ENCODE data around the gene KCTD16.

KCTD16 gene

GRCh38 chr5:144365885-144366284, 195.2 kb downstream of the KCTD16 start:
- Mint-ChIP-seq H3K27ac (no peak overlapping the region), H3K4me1 (no peaks in the 10 kb centered on the region), H3K27me3 (no peaks in the 10 kb centered on the region), H3K9me3 (peaks cover 0 to 6% of the 10 kb centered on the region in 2 donors), H3K4me3 (no peak overlapping the region)
- ATAC-seq = no peak
- DNase-seq = no peak

GRCh38 chr5:144367991-144368390, 197.3 kb downstream of the KCTD16 start:
- Mint-ChIP-seq H3K27ac (no peak overlapping the region), H3K4me3 (no peak overlapping the region), H3K27me3 (no peaks in the 10 kb centered on the region), H3K9me3 (peaks cover 0 to 6% of the 10 kb centered on the region in 2 donors), H3K4me1 (no peaks in the 10 kb centered on the region)
- ATAC-seq = no peak
- no peak for DNase-seq

DNA sequence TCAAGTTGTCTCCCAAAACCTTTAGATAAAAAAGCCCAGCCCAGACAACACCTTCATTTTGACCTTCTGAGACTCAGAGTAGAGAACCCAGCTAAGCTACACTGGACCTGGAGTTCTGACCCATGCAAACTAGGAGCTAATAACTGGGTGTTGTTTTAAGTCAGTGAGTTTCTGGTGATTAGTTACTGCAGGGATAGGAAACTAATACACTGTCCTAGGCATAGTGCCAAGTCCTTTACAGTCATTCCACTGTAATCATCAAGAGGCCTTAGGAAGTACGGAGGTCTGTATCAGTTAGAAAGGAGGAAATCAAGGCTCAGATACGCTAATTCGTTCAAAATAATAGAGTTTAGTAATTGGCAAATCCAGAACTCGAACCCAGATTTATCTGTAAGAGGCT, 197.9 kb downstream of the KCTD16 start:
- ATAC-seq = no peak
- Mint-ChIP-seq H3K9me3 (peaks cover 0 to 6% of the 10 kb centered on the region in 2 donors), H3K27ac (no peak overlapping the region), H3K4me1 (no peaks in the 10 kb centered on the region), H3K27me3 (no peaks in the 10 kb centered on the region), H3K4me3 (no peak overlapping the region)
- no peak for DNase-seq

GRCh38 chr5:144369006-144369405, 198.3 kb downstream of the KCTD16 start:
- no peak for DNase-seq
- no peak for ATAC-seq
- H3K4me1 Mint-ChIP-seq = no peaks in the 10 kb centered on the region
- no peaks in the 10 kb centered on the region for H3K27me3 Mint-ChIP-seq
- no peak overlapping the region for H3K4me3 Mint-ChIP-seq
- no peak overlapping the region for H3K27ac Mint-ChIP-seq
- H3K9me3 Mint-ChIP-seq = peaks cover 0 to 6% of the 10 kb centered on the region in 2 donors

GRCh38 chr5:144370273-144370672, 199.6 kb downstream of the KCTD16 start:
- Mint-ChIP-seq H3K27me3 (no peaks in the 10 kb centered on the region), H3K9me3 (peaks cover 0 to 6% of the 10 kb centered on the region in 2 donors), H3K4me1 (no peaks in the 10 kb centered on the region), H3K4me3 (no peak overlapping the region), H3K27ac (no peak overlapping the region)
- no peak for ATAC-seq
- no peak for DNase-seq

DNA sequence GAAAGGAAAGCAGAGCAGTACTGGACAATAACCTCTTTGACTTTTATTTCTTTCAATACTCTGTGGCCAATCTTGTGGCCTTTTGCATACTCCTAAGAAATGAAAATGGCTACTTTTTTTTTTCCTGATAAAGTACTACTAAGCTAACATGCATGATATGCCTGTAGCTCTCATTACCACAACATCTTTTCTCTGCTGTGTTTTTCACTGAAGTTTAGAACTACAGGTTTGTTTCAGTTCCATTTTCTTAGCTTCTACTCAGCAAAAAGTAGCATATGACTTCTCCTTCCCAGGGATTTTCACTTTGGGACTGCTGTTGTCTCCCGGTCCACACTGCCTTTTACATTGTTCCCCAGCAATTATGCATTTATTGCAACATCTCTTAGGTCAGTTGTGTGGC, 204.0 kb downstream of the KCTD16 start:
- DNase-seq = no peak
- Mint-ChIP-seq H3K27ac (no peak overlapping the region), H3K4me3 (no peak overlapping the region), H3K9me3 (peaks cover 0 to 15% of the 10 kb centered on the region in 2 donors), H3K4me1 (no peaks in the 10 kb centered on the region), H3K27me3 (no peaks in the 10 kb centered on the region)
- no peak for ATAC-seq

DNA sequence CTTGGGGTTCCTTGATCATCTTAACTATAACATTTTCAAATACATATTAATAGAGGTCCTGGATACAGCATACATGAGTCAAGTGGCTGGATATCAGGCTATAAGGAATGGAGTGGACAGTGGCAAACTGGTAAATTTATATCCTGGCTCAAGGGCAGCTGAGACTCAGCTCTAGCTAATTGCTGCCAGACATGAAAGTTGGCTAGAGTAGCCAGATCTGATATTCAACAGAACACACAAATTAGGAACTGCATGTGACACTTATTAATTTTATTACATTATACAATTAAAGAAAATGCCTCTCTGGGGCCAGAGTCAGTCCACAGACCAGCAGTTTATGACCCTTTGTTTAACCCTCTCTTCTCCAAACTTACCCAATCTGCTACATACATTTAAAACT, 206.5 kb downstream of the KCTD16 start:
- ATAC-seq = no peak
- H3K27me3 Mint-ChIP-seq = no peaks in the 10 kb centered on the region
- H3K9me3 Mint-ChIP-seq = peaks cover 16 to 23% of the 10 kb centered on the region in 2 donors
- H3K4me1 Mint-ChIP-seq = no peaks in the 10 kb centered on the region
- no peak overlapping the region for H3K27ac Mint-ChIP-seq
- no peak overlapping the region for H3K4me3 Mint-ChIP-seq
- no peak for DNase-seq

DNA sequence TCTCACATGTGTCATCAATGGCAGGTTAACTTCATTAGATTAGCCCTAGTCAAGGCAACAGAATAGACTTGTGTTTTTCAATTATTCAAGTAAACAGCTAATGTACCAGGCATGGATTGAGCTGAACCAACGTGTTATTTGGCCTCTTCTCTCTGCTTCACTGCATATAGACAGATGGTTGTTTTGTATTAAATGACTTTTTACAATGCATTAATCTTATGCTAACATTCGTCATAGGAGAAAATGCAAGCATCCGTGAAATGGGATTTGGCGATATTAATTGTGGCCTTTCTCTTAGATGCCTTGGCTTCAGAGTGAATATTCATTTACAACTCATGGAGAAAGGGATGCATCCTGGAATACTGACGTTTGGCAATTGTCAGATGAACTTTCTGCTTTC, 208.0 kb downstream of the KCTD16 start:
- no peaks in the 10 kb centered on the region for H3K27me3 Mint-ChIP-seq
- H3K4me1 Mint-ChIP-seq = no peaks in the 10 kb centered on the region
- ATAC-seq = no peak
- H3K4me3 Mint-ChIP-seq = no peak overlapping the region
- DNase-seq = no peak
- no peak overlapping the region for H3K27ac Mint-ChIP-seq
- peaks cover 23 to 26% of the 10 kb centered on the region in 2 donors for H3K9me3 Mint-ChIP-seq

GRCh38 chr5:144385597-144385996, 214.9 kb downstream of the KCTD16 start:
- Mint-ChIP-seq H3K27me3 (no peaks in the 10 kb centered on the region), H3K9me3 (peaks cover 8 to 21% of the 10 kb centered on the region in 2 donors), H3K27ac (no peak overlapping the region), H3K4me3 (no peak overlapping the region), H3K4me1 (no peaks in the 10 kb centered on the region)
- ATAC-seq = no peak
- no peak for DNase-seq

GRCh38 chr5:144386315-144386714, 215.6 kb downstream of the KCTD16 start:
- no peaks in the 10 kb centered on the region for H3K27me3 Mint-ChIP-seq
- no peaks in the 10 kb centered on the region for H3K4me1 Mint-ChIP-seq
- peaks cover under 1 to 14% of the 10 kb centered on the region in 2 donors for H3K9me3 Mint-ChIP-seq
- no peak for ATAC-seq
- no peak overlapping the region for H3K27ac Mint-ChIP-seq
- H3K4me3 Mint-ChIP-seq = no peak overlapping the region
- DNase-seq = no peak

DNA sequence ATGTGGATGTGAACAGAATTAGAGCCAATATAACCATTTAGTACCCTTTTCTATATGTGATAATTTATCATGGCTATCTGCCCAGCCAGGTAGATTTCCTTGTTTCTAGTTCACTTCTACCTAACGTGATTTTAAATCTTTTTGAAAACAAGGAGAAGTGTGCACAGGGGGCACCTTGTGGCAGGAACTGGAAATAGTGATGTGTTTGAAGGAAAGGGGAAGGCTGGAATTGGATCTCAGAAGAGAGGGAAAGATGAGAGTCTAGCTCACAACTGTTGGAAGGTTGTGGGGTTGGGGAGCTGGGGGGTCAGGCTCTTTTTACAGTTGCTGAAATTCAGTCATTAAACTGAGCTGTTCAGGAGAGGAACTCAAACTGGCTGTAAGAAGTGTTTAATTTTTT, 219.5 kb downstream of the KCTD16 start:
- Mint-ChIP-seq H3K27ac (no peak overlapping the region), H3K4me3 (no peak overlapping the region), H3K27me3 (no peaks in the 10 kb centered on the region), H3K9me3 (peaks cover 0 to 4% of the 10 kb centered on the region in 2 donors), H3K4me1 (no peaks in the 10 kb centered on the region)
- ATAC-seq = no peak
- no peak for DNase-seq

GRCh38 chr5:144391044-144391443, 220.4 kb downstream of the KCTD16 start:
- DNase-seq = no peak
- Mint-ChIP-seq H3K4me1 (no peaks in the 10 kb centered on the region), H3K9me3 (peaks cover 0 to 4% of the 10 kb centered on the region in 2 donors), H3K4me3 (no peak overlapping the region), H3K27ac (no peak overlapping the region), H3K27me3 (no peaks in the 10 kb centered on the region)
- ATAC-seq = no peak

GRCh38 chr5:144393641-144394435, 223.2 kb downstream of the KCTD16 start:
- no peak overlapping the region for H3K27ac Mint-ChIP-seq
- DNase-seq (no peak), ATAC-seq (no peak)
- no peaks in the 10 kb centered on the region for H3K27me3 Mint-ChIP-seq
- no peaks in the 10 kb centered on the region for H3K4me1 Mint-ChIP-seq
- no peak overlapping the region for H3K4me3 Mint-ChIP-seq
- peaks cover 0 to 4% of the 10 kb centered on the region in 2 donors for H3K9me3 Mint-ChIP-seq

GRCh38 chr5:144395704-144396103, 225.0 kb downstream of the KCTD16 start:
- H3K4me1 Mint-ChIP-seq = no peaks in the 10 kb centered on the region
- no peak overlapping the region for H3K4me3 Mint-ChIP-seq
- H3K9me3 Mint-ChIP-seq = peaks cover 0 to 4% of the 10 kb centered on the region in 2 donors
- DNase-seq (no peak), ATAC-seq (no peak)
- no peak overlapping the region for H3K27ac Mint-ChIP-seq
- H3K27me3 Mint-ChIP-seq = no peaks in the 10 kb centered on the region

GRCh38 chr5:144403058-144403457, 232.4 kb downstream of the KCTD16 start:
- Mint-ChIP-seq H3K27ac (no peak overlapping the region), H3K4me3 (no peak overlapping the region), H3K27me3 (no peaks in the 10 kb centered on the region), H3K4me1 (no peaks in the 10 kb centered on the region), H3K9me3 (no peaks in the 10 kb centered on the region)
- DNase-seq (no peak), ATAC-seq (no peak)

GRCh38 chr5:144403817-144404420, 233.2 kb downstream of the KCTD16 start:
- H3K27me3 Mint-ChIP-seq = no peaks in the 10 kb centered on the region
- no peaks in the 10 kb centered on the region for H3K4me1 Mint-ChIP-seq

More at GRCh38 chr5:144403817-144404420, 233.2 kb downstream of the KCTD16 start:
- Mint-ChIP-seq H3K4me3 (no peak overlapping the region), H3K27ac (no peak overlapping the region), H3K9me3 (peaks cover 0 to 6% of the 10 kb centered on the region in 2 donors)
- ATAC-seq (no peak), DNase-seq (no peak)

All from stimulated activated naive CD8-positive, alpha-beta T cell treated with anti-CD3 and anti-CD28 coated beads, Interleukin-15, amount 100 ng/mL, for 72 hours (primary cell).